NCI-H748 (cell line): Measurements from ENCODE around the gene PSENEN.
A peak's percentile ranks its signal among the peaks of the same experiment; 100 is the strongest.

Experiments used
- DNase-seq: peaks from one replicate; lab custom pipeline; 2025; ENCODE audit not compliant: unreplicated experiment; lab: John Stamatoyannopoulos, UW

Gene PSENEN

GRCh38 chr19:35733180-35734125, 12.0 kb upstream of the PSENEN start:
- no peak for DNase-seq

- no peak for DNase-seq
These were observed 11.2 kb upstream of the PSENEN start for GRCh38 chr19:35734273-35734672.

GRCh38 chr19:35734889-35735288, 10.6 kb upstream of the PSENEN start:
- no peak for DNase-seq

- no peak for DNase-seq
These were observed 8.3 kb upstream of the PSENEN start for GRCh38 chr19:35736913-35737886.

- DNase-seq = no peak
These were observed 7.2 kb upstream of the PSENEN start for GRCh38 chr19:35738021-35738886.

GRCh38 chr19:35738887-35739229, 6.6 kb upstream of the PSENEN start:
- DNase-seq = no peak

GRCh38 chr19:35739275-35740107, 6.0 kb upstream of the PSENEN start:
- no peak for DNase-seq

GRCh38 chr19:35740108-35740422, 5.4 kb upstream of the PSENEN start:
- no peak for DNase-seq

- DNase-seq = peak; percentile 100
These were observed 4.8 kb upstream of the PSENEN start for GRCh38 chr19:35740423-35741202.

- no peak for DNase-seq
These were observed 4.3 kb upstream of the PSENEN start for GRCh38 chr19:35741203-35741515.

- DNase-seq = no peak
These were observed 3.2 kb upstream of the PSENEN start, which contains the start of gene IGFLR1 for GRCh38 chr19:35742121-35742724. TSS of gene IGFLR1 (minus strand) at chr19:35742452. CDS start at chr19:35741180, 1,272 bp downstream.

GRCh38 chr19:35743640-35744429, 1.6 kb upstream of the PSENEN start:
- no peak for DNase-seq

GRCh38 chr19:35744430-35745327, 772 bp upstream of the PSENEN start:
- DNase-seq = peak; percentile 98

- DNase-seq = no peak
These were observed 624 bp downstream of the PSENEN start for GRCh38 chr19:35746087-35746462.

- no peak for DNase-seq
These were observed 1.1 kb downstream of the PSENEN start for GRCh38 chr19:35746531-35746930.

- peak; percentile 100 for DNase-seq
These were observed 2.9 kb downstream of the PSENEN start, which contains the start of gene LIN37 for GRCh38 chr19:35748106-35749020. TSS of gene LIN37 (plus strand) at chr19:35748576. CDS start at chr19:35748725, 149 bp downstream.
